ENCODE results near the gene SH3YL1.

GRCh38 chr2:196406-196805 lies 67.4 kb downstream of the SH3YL1 start:
- TF ChIP-seq CTCF (IDR thresholded peaks at IDR 0.05), result no peak
- TF ChIP-seq ZFX (IDR thresholded peaks at IDR 0.05; ENCODE audit: borderline replicate concordance), result no peak

Measured in 22Rv1 (cell line).